K562 (cell line): ENCODE data around the gene PHPT1. TPM values are rescaled to one million over a fixed set of nuclear protein-coding genes. Genes with fewer than 3 reads are reported as not detected.

ENCODE experiments used
- ATF7 ChIP-seq: fragments of 450-650 bp; IDR thresholded peaks from 2 replicates; pipeline ENCODE4 v1.7.1; 2014; ENCODE audit warnings: mild to moderate bottlenecking, moderate library complexity
- CREB5 ChIP-seq: fragments of 250-450 bp; sonication (Bioruptor Pico); IDR thresholded peaks from 2 replicates; pipeline ENCODE4 v1.5.0; 2020; ENCODE audit warnings: mild to moderate bottlenecking
- GTF2E2 ChIP-seq: fragments of 200-800 bp; sonication (Bioruptor generic); IDR thresholded peaks from 2 replicates; pipeline ENCODE4 v1.6.1; 2016; ENCODE audit warnings: missing genetic modification characterization, missing compliant biosample characterization
- L3MBTL2 ChIP-seq: fragments of 450-650 bp; IDR thresholded peaks from 2 replicates; pipeline ENCODE4 v1.6.1; 2016; ENCODE audit warnings: mild to moderate bottlenecking, moderate library complexity
- MXI1 ChIP-seq: IDR thresholded peaks from 2 replicates; pipeline ENCODE4 v1.6.1; 2011; ENCODE audit warnings: low read depth, mild to moderate bottlenecking, improper control_type of control experiment, low read length
- POLR2B ChIP-seq: fragments of 450-650 bp; IDR thresholded peaks from 2 replicates; pipeline ENCODE4 v1.6.1; 2018; ENCODE audit warnings: low read depth; ENCODE audit not compliant: partially characterized antibody
- POLR2G ChIP-seq: fragments of 200-400 bp; formaldehyde crosslinking; IDR thresholded peaks from 2 replicates; pipeline ENCODE4 v1.6.1; 2017; ENCODE audit warnings: low read depth, mild to moderate bottlenecking, antibody characterized with exemption, low read length, moderate library complexity
- REST ChIP-seq, 2 experiments: fragments of 450-650 bp; formaldehyde crosslinking in 1 of 2; IDR thresholded peaks; 2 replicates each; pipeline versions ENCODE4 v1.4.0 to v1.6.1; 2014 to 2020; ENCODE audit warnings: mild to moderate bottlenecking in 2 of 2, borderline replicate concordance in 1 of 2, low read depth in 1 of 2
- RFX5 ChIP-seq: IDR thresholded peaks from 2 replicates; pipeline ENCODE4 v1.6.1; 2011; ENCODE audit warnings: low read depth, mild to moderate bottlenecking, improper control_type of control experiment, low read length
- TBP ChIP-seq: optimal IDR thresholded peaks from 2 replicates; pipeline ENCODE3; 2011; ENCODE audit warnings: low read depth, low read length, improper control_type of control experiment
- THRB ChIP-seq: fragments of 450-650 bp; formaldehyde crosslinking; conservative IDR thresholded peaks from 2 replicates; pipeline ENCODE4 v1.4.0; 2022; ENCODE audit warnings: mild to moderate bottlenecking, missing genetic modification characterization
- ZBTB8A ChIP-seq: fragments of 450-650 bp; IDR thresholded peaks from 2 replicates; pipeline ENCODE4 v1.6.1; 2018; ENCODE audit warnings: mild to moderate bottlenecking, moderate library complexity; ENCODE audit not compliant: partially characterized antibody
- ZBTB9 ChIP-seq: fragments of 450-650 bp; formaldehyde crosslinking; IDR thresholded peaks from 2 replicates; pipeline ENCODE4 v1.4.0; 2020; ENCODE audit warnings: mild to moderate bottlenecking, moderate library complexity
- polyA plus RNA-seq, 8 experiments: library from polyadenylated mRNA; depleted of rRNA in 4 of 8; stranded (reverse) in 5 of 8; unstranded in 3 of 8; fragments of >200 nt; fragmentation: Nextera tagmentation in 2 of 8; fragmentation: Illumina TruSeq in 1 of 8; extraction: Ambion mirVana in 2 of 8; extraction: Trizol in 1 of 8; gene quantifications; 2 replicates each; pipeline versions ENCODE4 v1.2.1 to v1.2.3, GENCODE V29; 2011 to 2014; ENCODE audit warnings: inconsistent platforms in 1 of 8, missing spikeins in 1 of 8
- total RNA-seq, 7 experiments: library from RNA; depleted of rRNA in 6 of 7; stranded (reverse); fragments of >200 nt in 6 of 7; fragmentation: Illumina TruSeq in 2 of 7; extraction: Trizol in 2 of 7; gene quantifications; 2 replicates each; pipeline versions ENCODE4 v1.2.1 to v1.2.3, GENCODE V29; 2011 to 2021; ENCODE audit warnings: low replicate concordance in 1 of 7

Gene PHPT1
- total and polyA plus RNA-seq, 9 of the 15 experiments (the other 6 are each of a cell fraction or from before 2014, with no cell fraction given), result 20.9 to 166 (median 129) TPM

GRCh38 chr9:136808075-136808805 lies 41.0 kb upstream of the PHPT1 start (continued):
- TF ChIP-seq ZBTB9 (CRISPR knock-in tag) (no peak), POLR2B (no peak), ZBTB8A (no peak), POLR2G (peak; percentile 74), RFX5 (no peak), CREB5 (no peak), REST (IDR thresholded peaks at IDR 0.05; ENCODE audit: borderline replicate concordance) (no peak), REST (CRISPR knock-in tag; IDR thresholded peaks at IDR 0.05; ENCODE audit: low read depth) (no peak), THRB (CRISPR knock-in tag) (no peak), ATF7 (0 out of 2 replicates have a peak, but pooled peaks have one; percentile 4), L3MBTL2 (peak; percentile 49), GTF2E2 (tag) (0 out of 2 replicates have a peak, but pooled peaks have one; percentile 8), MXI1 (no peak), TBP (no peak)
